ENCODE results near the gene ERN2.

GRCh38 chr16:23706439-23706838, 6.6 kb downstream of the ERN2 start:
- TF ChIP-seq CTCF (IDR thresholded peaks at IDR 0.05) (no peak), POLR2A (IDR thresholded peaks at IDR 0.05) (no peak)

Measured in right lobe of liver (tissue), 4 donors.